H1 (cell line): Measurements from ENCODE around the gene CAPN15. TPM values are rescaled to one million over a fixed set of nuclear protein-coding genes. Genes with fewer than 3 reads are reported as not detected.

Source experiments
- CBX5 ChIP-seq: fragments of 300-800, 300-1000 bp; sonication (generic); IDR thresholded peaks from 2 replicates; pipeline ENCODE4 v1.7.1; 2016; ENCODE audit warnings: antibody characterized with exemption, low read length, low read depth
- CEBPB ChIP-seq: IDR thresholded peaks from 2 replicates; pipeline ENCODE4 v1.6.1; 2012; ENCODE audit warnings: low read depth, low read length
- CTBP2 ChIP-seq: IDR thresholded peaks from 2 replicates; pipeline ENCODE4 v1.7.0; 2011; ENCODE audit warnings: borderline replicate concordance, mild to moderate bottlenecking, moderate library complexity, mixed read lengths, low read length; ENCODE audit not compliant: insufficient read depth, insufficient read length
- EGR1 ChIP-seq: IDR thresholded peaks from 2 replicates; pipeline ENCODE4 v1.6.1; 2011; ENCODE audit warnings: low read depth, low read length, borderline replicate concordance
- POLR2AphosphoS5 ChIP-seq: IDR thresholded peaks from 2 replicates; pipeline ENCODE4 v1.6.1; 2011; ENCODE audit warnings: low read depth, low read length
- YY1 ChIP-seq: IDR thresholded peaks from 2 replicates; pipeline ENCODE4 v1.6.1; 2011; ENCODE audit warnings: low read depth, mild to moderate bottlenecking, low read length
- polyA plus RNA-seq, 7 experiments: library from polyadenylated mRNA; depleted of rRNA in 3 of 7; stranded (reverse) in 5 of 7; unstranded in 2 of 7; fragments of >200 nt in 5 of 7; fragments of 200-250 nt in 2 of 7; gene quantifications; 1 replicate in 5 of 7; 2 replicates in 1 of 7; 4 replicates in 1 of 7; pipeline versions ENCODE4 v1.2.1 to v1.2.3, GENCODE V29; 2011 to 2013; ENCODE audit warnings: missing spikeins in 2 of 7, mixed read lengths in 2 of 7
- total RNA-seq: library from RNA; stranded (reverse); fragmentation: NEBNext Ultra II Directional; extraction: Animal tissue kit (Norgen Biotek cat#: 25700); gene quantifications from 2 replicates; pipeline ENCODE4 v1.2.1, GENCODE V29; 2021
- TF ChIP-seq, protein P1 (sequence below): IDR thresholded peaks from 2 replicates; pipeline ENCODE4 v1.6.1; 2011; ENCODE audit warnings: low read length, improper control_type of control experiment

Gene CAPN15
- total and polyA plus RNA-seq, 2 of the 8 experiments (the other 6 are each of a cell fraction or from before 2014, with no cell fraction given): 38.9 to 76.9 TPM

DNA sequence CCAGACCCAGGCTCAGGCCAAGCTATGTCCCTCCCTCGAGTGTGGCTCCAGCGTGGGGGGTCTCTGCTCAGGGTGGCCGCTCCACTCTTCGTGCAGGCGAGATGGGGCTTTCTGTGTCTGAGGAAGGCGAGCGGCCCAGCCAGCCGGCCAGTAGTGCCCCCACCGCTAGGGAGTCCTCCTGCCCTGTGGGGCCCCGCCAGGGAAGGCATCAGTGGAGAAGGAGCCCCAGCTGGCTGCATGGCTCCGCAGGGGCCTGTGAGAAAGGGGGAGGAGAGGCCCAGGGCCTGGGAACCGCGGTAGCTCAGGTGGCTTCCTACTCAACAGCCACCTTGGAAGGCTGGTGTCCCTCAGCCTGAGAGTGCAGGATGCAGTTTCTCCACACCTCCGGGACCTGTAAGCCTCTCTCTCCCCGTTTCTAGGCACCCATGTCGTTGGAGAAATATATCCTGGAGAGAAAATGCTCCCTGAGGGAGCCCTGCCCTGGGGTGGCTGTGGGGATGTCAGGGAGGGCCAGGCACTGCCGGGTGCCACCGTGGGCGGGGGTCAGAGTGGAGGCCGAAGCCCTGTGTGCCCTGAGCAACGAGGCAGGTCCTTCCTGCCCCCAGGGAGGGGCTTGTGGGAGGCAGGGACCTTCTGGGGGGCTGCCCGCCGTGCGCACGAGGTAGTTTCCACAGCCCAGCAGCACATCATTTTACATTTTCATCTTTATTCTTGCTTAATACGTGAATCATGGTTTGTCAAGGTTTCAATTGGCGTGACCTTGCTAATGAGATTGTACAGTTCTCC is 45.5 kb downstream of the CAPN15 start (continued):
- no peak for TF ChIP-seq YY1
- TF ChIP-seq, protein P1, sequence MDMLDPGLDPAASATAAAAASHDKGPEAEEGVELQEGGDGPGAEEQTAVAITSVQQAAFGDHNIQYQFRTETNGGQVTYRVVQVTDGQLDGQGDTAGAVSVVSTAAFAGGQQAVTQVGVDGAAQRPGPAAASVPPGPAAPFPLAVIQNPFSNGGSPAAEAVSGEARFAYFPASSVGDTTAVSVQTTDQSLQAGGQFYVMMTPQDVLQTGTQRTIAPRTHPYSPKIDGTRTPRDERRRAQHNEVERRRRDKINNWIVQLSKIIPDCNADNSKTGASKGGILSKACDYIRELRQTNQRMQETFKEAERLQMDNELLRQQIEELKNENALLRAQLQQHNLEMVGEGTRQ: no peak
- no peak for TF ChIP-seq CEBPB
- TF ChIP-seq CTBP2: no peak
- no peak for TF ChIP-seq CBX5
- TF ChIP-seq EGR1: no peak
- TF ChIP-seq POLR2AphosphoS5: no peak
